Ishikawa (cell line): ENCODE data around the gene RAI1.

Experiments
- CEBPB ChIP-seq: IDR thresholded peaks from 2 replicates; pipeline ENCODE4 v1.6.1; 2012
- CREB1 ChIP-seq: IDR thresholded peaks from 2 replicates; pipeline ENCODE4 v1.6.1; 2012; ENCODE audit warnings: low read depth
- EGR1 ChIP-seq: IDR thresholded peaks from 2 replicates; pipeline ENCODE4 v1.6.1; 2012
- EP300 ChIP-seq: IDR thresholded peaks from 2 replicates; pipeline ENCODE4 v1.6.1; 2012; ENCODE audit warnings: borderline replicate concordance
- FOXM1 ChIP-seq: IDR thresholded peaks from 2 replicates; pipeline ENCODE4 v1.6.1; 2012; ENCODE audit warnings: low read depth, borderline replicate concordance
- NFIC ChIP-seq: IDR thresholded peaks from 2 replicates; pipeline ENCODE4 v1.6.1; 2012
- RAD21 ChIP-seq: IDR thresholded peaks from 2 replicates; pipeline ENCODE4 v1.6.1; 2012; ENCODE audit warnings: low read depth
- TAF1 ChIP-seq: IDR thresholded peaks from 2 replicates; pipeline ENCODE4 v1.6.1; 2012; ENCODE audit warnings: low read depth, mild to moderate bottlenecking
- TCF12 ChIP-seq: IDR thresholded peaks from 2 replicates; pipeline ENCODE4 v1.6.1; 2012; ENCODE audit warnings: low read depth
- TEAD4 ChIP-seq: IDR thresholded peaks from 2 replicates; pipeline ENCODE4 v1.6.1; 2012
- YY1 ChIP-seq: IDR thresholded peaks from 2 replicates; pipeline ENCODE4 v1.6.1; 2012; ENCODE audit warnings: low read depth
- ZBTB7A ChIP-seq: IDR thresholded peaks from 2 replicates; pipeline ENCODE4 v1.6.1; 2012; ENCODE audit warnings: low read depth
- TF ChIP-seq, protein P1 (sequence below): IDR thresholded peaks from 2 replicates; pipeline ENCODE4 v1.6.1; 2012
- TF ChIP-seq, protein P2 (sequence below): IDR thresholded peaks from 2 replicates; pipeline ENCODE4 v1.6.1; 2012
- TF ChIP-seq, protein P3 (sequence below): IDR thresholded peaks from 2 replicates; pipeline ENCODE4 v1.6.1; 2012; ENCODE audit warnings: low read depth, mild to moderate bottlenecking

The RAI1 gene

DNA sequence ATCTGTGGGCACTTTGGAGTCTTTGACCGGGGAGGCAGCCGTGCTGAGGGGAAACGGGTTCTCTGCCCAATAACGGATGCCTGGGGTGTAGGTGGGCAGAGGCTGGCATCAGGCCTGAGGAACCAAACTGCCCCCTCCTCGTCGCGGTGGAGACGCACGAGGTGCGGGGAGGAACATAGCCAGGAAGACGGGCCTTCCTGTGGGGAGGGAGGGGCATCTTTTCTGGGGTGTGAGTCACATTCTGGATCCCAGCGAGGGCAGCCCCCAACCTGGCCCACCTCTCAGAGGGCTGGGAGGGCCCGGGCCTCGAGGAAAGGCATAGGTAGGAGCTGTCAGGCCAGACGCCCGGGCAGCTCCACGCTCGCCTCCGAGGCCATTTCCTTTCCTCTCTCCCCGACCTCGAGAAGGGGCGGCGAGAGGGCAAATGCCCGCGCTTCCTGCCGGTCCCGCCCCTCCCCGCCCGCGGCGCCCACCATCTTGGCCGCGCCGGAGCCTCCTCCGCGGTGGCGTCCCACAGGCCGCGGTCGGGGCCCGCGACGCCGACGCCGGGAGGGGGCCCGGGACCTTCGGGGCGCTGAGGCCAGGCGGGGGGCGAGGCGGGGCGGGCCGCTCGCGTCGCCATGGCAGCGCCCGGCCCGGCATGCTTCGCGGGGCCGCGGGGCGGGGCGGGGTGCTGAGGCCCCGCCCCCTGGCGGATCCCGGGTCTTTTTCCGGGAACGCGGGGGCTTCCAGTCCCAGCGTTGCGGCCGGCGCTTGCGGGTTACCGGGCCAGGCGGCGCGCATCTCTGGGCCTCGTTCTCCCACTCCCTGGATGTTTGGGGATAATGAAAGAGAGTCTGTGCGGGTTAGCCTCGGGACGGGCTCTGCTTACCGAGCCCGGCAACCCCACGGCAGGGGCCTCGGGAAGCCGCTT, 13.2 kb downstream of the RAI1 start:
- TF ChIP-seq YY1 (peak; percentile 85), EP300 (no peak), TAF1 (peak; percentile 76)
- TF ChIP-seq, protein P1, sequence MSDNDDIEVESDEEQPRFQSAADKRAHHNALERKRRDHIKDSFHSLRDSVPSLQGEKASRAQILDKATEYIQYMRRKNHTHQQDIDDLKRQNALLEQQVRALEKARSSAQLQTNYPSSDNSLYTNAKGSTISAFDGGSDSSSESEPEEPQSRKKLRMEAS = peak; percentile 98

DNA sequence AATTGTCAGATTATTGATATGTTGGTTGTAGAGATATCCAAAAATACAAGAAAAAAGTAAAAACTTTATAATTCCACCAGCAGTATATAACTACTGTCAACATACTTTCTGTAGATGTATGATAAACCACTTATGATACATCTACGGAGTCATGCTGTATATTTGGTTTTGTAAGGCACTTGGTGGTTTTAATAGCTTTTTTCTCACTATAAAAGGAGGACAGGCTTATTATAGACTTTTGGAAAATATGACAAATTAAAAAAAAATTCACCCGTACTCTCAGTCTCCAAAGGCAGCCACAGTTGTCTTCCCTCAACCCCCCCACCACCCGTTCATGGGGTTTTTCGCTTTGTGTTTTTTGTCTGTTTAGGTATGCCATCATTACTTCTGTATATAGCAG, 14.8 kb downstream of the RAI1 start:
- TF ChIP-seq FOXM1 = no peak
- TF ChIP-seq EGR1 = no peak
- no peak for TF ChIP-seq CEBPB
- no peak for TF ChIP-seq CREB1
- no peak for TF ChIP-seq ZBTB7A
- no peak for TF ChIP-seq RAD21
- TF ChIP-seq NFIC = no peak
- TF ChIP-seq TAF1 = no peak
- TF ChIP-seq, protein P2, sequence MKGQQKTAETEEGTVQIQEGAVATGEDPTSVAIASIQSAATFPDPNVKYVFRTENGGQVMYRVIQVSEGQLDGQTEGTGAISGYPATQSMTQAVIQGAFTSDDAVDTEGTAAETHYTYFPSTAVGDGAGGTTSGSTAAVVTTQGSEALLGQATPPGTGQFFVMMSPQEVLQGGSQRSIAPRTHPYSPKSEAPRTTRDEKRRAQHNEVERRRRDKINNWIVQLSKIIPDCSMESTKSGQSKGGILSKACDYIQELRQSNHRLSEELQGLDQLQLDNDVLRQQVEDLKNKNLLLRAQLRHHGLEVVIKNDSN = no peak
- TF ChIP-seq EP300 = no peak
- TF ChIP-seq TCF12 = no peak
- TF ChIP-seq YY1 = no peak
- TF ChIP-seq, protein P3, sequence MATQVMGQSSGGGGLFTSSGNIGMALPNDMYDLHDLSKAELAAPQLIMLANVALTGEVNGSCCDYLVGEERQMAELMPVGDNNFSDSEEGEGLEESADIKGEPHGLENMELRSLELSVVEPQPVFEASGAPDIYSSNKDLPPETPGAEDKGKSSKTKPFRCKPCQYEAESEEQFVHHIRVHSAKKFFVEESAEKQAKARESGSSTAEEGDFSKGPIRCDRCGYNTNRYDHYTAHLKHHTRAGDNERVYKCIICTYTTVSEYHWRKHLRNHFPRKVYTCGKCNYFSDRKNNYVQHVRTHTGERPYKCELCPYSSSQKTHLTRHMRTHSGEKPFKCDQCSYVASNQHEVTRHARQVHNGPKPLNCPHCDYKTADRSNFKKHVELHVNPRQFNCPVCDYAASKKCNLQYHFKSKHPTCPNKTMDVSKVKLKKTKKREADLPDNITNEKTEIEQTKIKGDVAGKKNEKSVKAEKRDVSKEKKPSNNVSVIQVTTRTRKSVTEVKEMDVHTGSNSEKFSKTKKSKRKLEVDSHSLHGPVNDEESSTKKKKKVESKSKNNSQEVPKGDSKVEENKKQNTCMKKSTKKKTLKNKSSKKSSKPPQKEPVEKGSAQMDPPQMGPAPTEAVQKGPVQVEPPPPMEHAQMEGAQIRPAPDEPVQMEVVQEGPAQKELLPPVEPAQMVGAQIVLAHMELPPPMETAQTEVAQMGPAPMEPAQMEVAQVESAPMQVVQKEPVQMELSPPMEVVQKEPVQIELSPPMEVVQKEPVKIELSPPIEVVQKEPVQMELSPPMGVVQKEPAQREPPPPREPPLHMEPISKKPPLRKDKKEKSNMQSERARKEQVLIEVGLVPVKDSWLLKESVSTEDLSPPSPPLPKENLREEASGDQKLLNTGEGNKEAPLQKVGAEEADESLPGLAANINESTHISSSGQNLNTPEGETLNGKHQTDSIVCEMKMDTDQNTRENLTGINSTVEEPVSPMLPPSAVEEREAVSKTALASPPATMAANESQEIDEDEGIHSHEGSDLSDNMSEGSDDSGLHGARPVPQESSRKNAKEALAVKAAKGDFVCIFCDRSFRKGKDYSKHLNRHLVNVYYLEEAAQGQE = no peak
- TF ChIP-seq TEAD4 = no peak
- TF ChIP-seq, protein P1 = no peak

DNA sequence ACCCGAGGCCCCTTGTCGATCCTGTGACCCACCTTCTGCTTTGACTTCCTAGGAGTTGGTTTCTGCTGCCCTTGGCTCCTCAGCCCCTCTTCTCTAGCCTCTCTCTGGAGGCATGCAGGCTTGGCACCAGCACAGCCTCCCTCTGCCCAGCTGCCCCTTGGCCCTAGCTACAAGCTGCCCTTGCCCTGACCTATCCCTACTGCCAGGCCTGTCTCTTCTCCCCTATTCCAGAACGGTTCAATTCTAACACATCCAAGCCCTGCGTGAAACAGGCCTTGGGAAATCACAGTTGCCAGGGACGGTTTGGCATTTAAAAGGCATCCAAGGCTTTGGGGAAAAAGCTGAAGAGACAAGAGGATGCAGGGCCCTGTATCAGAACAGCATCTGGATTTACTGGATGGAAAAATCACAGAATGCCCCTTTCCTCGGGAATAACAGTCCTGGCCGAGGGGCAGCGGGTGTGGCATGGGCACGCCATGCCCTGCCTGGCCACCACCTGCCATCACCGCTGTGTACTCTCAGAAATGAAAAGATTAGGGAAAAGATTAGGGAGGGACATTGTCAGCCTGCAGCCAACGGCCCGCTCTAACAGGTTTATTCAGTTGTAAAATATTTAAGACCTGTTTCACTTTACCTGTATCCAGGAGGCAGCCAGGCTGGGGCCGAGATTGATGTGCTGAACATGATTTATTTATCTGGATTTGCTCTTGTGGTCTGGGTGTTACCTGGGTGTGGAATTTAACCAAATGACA, 15.8 kb downstream of the RAI1 start:
- TF ChIP-seq TAF1 (no peak), FOXM1 (no peak), CREB1 (no peak), YY1 (no peak), NFIC (no peak), EGR1 (no peak), TCF12 (no peak), ZBTB7A (no peak), TEAD4 (no peak), EP300 (no peak), RAD21 (no peak), CEBPB (no peak)
- TF ChIP-seq, protein P1 = no peak
- TF ChIP-seq, protein P3 = no peak
- TF ChIP-seq, protein P2 = no peak

DNA sequence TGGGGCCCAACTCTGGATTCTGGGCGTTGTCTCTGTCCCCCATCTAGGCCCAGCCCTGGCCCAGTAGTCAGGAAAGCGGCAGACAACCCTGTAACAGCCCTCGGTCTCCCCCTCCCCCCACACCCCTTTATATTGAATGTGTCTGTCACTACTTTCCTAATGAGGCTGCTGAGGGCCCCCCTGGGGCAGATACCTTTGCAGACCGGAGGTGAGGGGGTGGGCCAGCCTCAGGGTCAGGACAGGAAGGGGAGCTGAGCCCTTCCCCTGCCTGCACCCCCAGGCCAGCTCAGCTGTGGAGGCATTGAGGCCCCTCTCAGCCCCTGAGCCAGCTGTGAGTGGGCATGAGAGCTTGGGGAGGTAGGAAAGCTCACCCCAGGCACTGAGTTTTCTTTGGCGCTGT, 17.1 kb downstream of the RAI1 start:
- TF ChIP-seq, protein P3 = no peak
- no peak for TF ChIP-seq TEAD4
- no peak for TF ChIP-seq YY1
- no peak for TF ChIP-seq EGR1
- TF ChIP-seq CEBPB = no peak
- no peak for TF ChIP-seq TAF1
- TF ChIP-seq CREB1 = no peak
